ENCODE results near the gene CD300LD.
"Not testable (repeated sequence)": the region's sequence is repeated elsewhere in the genome, so short reads cannot be mapped to it uniquely, and the experiment has no call there.

The CD300LD gene

DNA sequence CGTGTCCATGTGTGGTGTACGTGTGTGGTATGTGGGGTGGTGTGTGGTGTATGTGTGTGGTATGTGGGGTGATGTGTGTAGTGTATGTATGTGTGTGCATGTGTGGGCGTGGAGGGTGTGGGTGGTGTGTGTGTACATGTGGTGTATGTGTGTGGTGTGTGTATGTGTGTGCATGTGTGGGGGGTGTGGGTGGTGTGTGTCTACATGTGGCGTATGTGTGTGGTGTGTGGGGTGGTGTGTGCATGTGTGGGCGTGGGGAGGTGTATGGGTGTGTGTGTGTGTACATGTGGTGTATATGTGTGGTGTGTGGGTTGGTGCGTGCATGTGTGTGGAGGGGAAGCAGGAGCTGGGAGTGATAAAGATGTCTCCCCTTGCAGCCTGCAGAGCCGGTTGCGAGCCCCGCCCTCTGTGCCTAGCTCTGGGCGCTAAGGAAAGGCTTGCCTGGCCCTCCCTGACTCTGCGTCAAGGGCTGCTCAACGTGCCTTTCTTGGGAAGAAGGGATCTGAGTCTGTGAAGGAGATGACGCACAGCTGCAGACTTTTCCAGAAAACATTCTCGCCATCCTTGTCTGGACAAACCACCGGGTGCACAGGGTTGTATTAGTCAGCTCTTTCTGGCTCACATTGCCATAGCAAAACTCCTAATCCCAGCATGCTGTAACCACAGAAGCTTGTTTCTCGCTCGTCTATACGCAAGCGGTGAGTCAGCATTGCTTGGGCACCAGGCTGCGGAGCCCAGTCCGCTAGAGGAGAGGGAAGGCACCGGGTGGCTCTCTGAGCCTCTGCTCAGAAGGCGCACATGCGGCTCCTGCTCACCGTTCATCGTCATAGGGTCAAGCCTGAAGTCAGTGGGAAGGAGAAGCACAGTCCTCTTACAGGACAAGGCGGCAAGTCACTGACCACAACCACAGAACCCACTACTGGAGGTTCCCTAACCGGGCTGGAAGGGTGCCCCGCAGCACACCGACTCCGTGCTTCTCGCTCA, 22.8 kb downstream of the CD300LD start:
- no peak for DNase-seq

DNA sequence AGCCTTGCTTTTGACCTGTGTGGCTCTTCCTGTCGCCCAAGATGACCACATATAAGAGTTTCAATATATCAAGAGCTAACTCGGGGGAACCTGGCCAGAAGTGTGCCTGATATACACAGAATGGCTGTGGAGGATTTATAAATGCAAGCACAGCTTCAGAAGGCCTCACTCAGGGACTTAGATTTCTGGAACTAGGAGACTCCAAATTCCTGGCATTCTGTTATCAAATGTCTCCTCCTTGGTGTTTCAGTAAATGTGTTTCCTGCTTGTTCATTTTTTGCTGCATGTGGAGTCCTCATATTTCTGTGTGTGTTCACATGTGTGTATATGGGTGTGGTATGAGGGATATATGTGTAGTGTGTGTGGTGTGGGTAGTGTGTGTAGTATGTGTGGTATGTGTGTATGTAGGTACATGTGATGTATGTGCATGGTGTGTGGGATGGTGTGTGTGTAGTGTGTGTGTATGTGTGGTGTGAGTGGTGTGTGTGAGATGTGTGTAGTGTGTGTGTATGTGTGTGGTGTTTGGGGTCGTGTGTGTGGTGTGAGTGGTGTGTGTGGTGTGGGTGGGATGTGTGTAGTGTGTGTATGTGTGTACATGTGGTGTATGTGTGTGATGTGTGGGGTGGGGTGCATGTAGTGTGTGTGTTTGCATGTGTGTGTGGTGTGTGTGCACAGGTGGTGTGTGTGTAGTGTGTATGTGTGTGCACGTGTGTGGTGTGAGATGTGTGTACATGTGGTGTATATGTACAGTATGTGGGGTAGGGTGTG, 23.8 kb downstream of the CD300LD start:
- no peak for DNase-seq

DNA sequence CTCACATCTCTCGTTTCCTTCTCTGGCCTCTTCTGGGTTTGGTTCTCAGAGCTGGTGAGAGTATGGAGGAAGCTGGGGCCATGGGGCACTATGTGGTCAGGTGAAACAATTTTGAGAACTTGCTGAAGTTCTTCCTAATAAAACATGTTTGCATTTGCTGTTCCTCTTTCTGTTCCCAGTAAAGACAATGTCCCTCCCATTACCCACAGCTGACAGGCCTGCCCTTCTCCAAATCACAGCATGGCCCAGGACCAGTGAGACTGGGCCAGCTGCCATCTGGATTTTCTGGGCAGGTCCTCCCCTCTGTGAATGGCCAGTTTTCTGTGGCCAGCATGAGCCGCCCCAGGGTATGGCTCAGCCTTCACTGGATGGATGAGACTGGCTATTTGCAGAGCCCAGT, 24.7 kb downstream of the CD300LD start, which contains the start of gene CD300H:
CD300H (minus strand) TSS at position 113 of the 400 bp plus-strand sequence.
- DNase-seq = no peak

GRCh38 chr17:74566132-74566753, 25.8 kb downstream of the CD300LD start:
- DNase-seq = no peak

- no peak for DNase-seq
Observed at GRCh38 chr17:74565126-74565525, 27.0 kb downstream of the CD300LD start.

GRCh38 chr17:74563358-74563757, 28.7 kb downstream of the CD300LD start:
- no peak for DNase-seq

- no peak for DNase-seq
Observed at GRCh38 chr17:74561586-74561985, 30.5 kb downstream of the CD300LD start.

- DNase-seq = no peak
Observed at GRCh38 chr17:74558882-74559519, 33.1 kb downstream of the CD300LD start.

DNA sequence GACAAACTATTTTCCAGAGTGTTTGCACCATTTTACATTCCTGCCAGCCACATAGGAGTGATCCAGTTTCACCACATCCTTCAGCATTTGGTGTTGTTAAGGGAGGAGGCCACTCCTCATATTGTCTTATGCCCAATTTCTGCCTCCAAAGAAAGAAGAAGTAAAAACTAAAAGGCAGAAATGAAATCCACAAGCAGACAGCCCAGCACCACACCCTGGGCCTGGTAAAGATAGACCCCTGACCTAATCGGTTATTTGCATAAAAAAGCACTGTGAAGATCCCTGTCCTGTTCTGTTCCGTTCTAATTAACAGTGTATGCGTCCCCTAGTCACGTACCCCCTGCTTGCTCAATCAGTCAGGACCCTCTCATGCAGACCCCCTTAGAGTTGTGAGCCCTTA, 33.7 kb downstream of the CD300LD start:
- DNase-seq = not testable (repeated sequence)

DNA sequence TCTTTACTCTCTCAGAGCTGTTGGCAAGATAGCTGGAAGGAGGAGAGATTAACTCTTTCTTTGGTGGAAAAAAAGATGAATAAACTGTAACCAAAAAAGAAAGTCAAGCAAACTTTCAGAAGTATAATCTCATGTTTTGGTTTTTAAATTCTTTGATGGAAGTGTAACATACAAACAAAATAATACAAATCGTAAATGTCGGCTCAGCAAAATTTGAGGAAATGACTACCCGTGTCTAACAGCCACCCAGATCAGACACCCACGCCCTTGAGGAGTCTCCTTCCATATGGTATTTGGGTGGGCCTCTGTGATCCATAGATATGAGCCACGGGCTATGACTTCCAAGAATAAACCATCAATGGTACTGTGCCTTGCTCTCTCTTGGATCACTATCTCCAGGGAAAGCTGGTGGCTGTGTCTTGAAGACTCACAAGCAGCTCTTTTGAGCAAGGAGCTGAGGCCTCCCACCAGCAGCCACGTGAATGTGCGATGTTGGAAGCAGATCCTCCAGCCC, 36.6 kb downstream of the CD300LD start:
- no peak for DNase-seq

- no peak for DNase-seq
Observed at GRCh38 chr17:74554909-74555308, 37.2 kb downstream of the CD300LD start.

DNA sequence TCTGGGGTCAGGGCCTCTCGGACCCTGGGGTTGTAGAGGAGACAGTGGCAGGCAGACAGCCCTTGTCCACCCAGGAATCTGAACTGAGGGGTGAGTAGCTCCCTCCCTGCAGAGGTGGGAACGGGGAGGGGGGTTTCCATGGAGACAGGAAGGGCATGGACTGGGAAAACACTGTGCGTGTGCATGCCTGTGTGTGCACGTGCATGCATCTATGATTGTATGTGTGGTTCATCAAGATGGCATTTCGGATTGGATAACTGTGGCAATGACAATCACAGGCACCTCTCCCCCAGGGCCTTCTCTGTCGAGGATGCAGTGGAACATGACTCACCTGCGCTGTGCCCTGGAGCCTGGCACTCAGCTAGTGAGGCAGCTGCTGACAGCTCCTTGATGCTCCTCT, 40.0 kb downstream of the CD300LD start:
- DNase-seq = no peak

DNA sequence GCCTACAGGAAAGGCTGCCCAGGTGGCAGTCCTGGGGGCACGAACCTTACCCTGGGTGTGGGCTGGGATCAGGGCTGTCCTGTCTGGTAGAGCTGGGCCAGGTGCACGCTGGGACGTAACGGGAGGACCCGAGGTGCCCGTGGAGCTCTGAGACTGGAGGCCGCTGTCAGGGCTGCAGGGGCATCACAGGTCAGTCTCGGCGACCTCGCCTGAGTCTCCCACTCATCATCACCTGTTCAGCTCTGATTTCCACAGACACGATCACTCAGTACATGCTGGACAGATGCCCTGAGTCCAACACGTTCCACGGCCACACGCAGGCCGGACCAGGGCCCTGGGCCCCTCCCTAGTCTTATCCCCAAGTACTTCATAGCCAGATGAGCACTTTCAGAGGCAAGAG, 41.5 kb downstream of the CD300LD start:
- no peak for DNase-seq

DNA sequence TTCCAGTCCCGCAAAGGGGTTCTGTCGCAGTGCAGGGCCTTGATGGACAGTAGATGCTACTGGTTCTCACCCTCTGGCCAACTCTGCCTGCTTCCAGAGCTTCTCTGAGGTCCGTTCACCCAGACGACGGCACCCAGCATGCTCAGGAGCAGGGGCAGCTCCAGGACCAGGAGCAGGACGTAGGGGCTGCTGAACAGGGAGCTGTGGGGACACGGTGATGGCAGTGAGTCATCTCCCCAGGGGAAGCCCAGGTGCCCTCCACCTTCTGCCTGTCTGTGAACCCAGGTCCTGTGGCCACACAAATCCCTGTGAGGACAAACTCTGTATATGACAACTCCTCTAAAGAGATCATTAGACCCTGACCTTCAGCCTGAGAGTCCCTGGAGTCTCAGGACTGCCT, 42.7 kb downstream of the CD300LD start:
- DNase-seq = no peak

- DNase-seq = no peak
Observed at GRCh38 chr17:74547736-74548135, 44.3 kb downstream of the CD300LD start.

GRCh38 chr17:74547264-74547663, 44.8 kb downstream of the CD300LD start:
- no peak for DNase-seq

GRCh38 chr17:74546586-74546985, 45.5 kb downstream of the CD300LD start:
- DNase-seq = no peak

- no peak for DNase-seq
Observed at GRCh38 chr17:74545843-74546230, 46.2 kb downstream of the CD300LD start, which contains the start of gene CD300C. Gene CD300C, minus strand, starts transcription at chr17:74546115. Its CDS starts 333 bp downstream, at chr17:74545782.

DNA sequence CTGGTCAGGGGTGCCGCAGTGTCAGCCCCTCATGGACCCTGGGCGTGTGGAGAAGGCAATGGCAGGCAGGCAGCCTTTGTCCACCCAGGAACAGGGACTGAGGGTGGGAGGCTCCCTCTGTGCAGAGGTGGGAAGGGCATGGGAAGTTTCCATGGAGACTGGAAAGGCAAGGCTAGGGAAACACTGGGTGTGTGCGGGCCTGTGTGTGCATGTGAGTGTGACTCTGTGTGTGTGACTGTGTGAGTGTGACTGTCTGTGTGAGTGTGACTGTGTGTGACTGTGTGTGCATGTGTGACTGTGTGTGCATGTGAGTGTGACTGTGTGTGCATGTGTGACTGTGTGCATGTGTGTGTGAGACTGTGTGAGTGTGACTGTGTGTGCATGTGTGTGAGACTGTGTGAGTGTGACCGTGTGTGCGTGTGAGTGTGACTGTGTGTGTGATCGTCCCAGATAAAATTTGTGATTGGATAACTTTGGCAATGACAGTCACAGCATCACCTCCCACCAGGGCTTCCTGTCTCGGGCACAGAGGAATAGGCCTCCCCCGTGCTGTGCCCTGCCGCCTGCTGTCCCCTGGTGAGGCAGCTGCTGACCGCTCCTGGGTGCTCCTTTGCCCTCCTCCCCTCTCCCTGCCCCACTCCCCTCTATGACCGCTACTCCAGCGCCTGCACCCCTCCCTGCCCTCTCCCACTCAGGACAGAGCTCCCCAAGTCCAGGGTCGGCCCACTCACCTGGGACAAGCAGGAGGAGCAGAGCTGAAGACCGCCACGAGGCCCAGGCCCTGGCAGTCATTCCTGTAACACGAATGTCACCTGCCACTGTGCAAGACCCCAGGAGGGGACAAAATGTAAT, 46.9 kb downstream of the CD300LD start:
- DNase-seq = no peak

DNA sequence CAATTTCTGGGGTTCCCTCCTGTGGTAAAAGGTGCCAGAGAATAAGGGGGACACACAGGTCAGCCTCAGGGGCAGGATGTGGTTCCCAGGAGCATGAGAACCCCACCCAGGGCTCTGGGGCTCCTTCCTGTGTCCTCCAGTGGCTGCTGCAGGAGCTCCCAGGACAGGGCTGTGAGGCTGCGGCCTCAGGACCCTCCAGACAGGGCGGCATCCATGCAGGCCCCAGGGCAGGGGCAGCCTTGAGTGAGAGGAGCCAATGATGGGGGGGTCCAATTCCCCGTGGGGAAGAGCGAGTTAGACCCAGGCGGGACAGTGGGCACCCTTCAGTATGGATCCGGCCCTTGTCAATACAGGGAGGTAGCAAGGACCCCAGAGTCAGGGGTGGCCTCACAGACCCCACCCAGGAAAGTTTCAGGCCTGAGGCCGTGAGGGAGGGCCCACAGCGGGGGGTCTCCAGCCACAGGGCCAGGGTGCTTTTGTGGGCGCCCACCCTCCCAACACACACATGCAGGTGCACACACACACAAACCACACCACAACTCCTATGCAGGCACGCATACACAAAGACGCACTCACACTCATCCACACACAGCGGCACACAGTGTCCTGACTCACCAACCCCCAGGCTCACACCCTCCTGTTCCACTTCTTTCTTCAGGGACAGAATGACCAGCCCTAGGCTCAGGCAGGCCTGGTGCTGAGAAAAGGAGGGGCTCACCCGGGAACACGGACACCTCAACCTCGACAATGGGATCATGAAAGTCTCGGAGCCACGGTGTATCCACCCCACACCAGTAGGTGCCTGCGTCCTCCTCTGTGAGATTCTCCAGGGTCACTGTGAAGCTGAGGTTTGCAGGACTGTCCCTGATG, 48.0 kb downstream of the CD300LD start:
- DNase-seq = no peak
